HG02973 (cell line): ENCODE data around the gene YAP1.

Experiments used
- ATAC-seq: cut with Tn5 transposase; IDR thresholded peaks from one replicate; pipeline ENCODE4 v1.9.1; 2021; ENCODE audit warnings: moderate library complexity; ENCODE audit not compliant: unreplicated experiment

The YAP1 gene

DNA sequence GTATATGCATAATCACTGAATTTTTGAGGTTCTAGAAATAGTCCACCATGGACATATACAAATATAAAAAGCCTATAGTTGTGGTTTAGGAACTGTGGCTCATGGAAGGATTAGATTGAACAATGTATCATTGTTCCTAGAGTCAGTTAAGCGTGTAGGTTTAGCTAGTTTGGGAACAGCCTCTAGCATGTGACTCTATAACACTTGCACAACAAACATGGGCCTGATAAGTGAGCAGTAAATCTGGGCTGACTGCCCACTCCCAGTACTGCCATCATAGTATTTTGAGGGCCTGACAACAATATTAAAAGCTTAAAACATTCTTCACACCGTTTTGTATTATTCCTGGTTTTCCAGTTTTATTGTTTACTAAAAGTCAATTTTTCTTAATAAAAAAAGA is 47.0 kb downstream of the YAP1 start:
- no peak for ATAC-seq

DNA sequence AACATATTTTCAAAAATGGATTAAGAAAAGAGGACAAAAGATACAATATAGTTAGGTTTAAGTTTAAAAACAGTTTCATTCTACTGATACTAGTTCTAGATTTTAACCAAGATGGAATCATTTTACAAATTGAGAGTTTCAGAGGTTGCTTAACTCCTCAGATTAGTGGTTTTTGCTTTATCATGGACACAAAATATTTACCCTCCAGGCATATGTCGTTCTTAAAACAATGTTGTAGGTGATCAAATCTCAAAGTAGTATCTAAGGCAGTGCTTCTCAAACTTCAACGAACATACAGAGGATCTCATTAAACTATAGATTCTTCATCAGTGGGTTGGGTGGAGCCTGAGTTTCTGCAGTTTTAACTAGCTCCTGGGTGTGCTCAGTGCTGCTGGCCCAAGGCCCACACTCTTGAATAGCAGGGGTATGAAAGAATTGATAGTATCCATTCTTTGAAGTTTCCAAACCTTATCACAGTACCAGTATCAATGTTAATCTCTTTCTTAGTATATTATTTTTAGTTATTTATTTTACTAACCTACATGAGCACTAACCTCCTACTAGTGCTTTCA is 48.0 kb downstream of the YAP1 start:
- ATAC-seq = no peak

DNA sequence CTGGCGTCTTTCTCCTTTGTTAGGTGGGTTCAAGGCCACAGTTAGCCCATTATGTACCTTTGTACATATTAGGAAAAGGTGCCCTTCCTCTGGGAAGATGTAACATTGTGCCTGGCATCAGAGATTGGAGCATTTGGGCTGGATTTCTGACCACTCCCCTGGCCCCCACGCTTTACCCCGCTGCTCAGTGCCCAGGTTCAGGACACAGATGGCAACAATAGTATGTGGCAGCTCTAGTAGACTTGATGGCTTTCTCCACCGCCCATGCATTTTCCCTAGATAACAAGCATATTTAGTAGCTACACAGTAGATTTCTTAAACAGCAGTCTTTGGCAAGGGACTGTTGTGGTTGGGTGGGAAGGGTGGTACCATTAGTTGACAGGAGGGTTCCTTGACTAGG is 53.1 kb downstream of the YAP1 start:
- ATAC-seq = no peak

DNA sequence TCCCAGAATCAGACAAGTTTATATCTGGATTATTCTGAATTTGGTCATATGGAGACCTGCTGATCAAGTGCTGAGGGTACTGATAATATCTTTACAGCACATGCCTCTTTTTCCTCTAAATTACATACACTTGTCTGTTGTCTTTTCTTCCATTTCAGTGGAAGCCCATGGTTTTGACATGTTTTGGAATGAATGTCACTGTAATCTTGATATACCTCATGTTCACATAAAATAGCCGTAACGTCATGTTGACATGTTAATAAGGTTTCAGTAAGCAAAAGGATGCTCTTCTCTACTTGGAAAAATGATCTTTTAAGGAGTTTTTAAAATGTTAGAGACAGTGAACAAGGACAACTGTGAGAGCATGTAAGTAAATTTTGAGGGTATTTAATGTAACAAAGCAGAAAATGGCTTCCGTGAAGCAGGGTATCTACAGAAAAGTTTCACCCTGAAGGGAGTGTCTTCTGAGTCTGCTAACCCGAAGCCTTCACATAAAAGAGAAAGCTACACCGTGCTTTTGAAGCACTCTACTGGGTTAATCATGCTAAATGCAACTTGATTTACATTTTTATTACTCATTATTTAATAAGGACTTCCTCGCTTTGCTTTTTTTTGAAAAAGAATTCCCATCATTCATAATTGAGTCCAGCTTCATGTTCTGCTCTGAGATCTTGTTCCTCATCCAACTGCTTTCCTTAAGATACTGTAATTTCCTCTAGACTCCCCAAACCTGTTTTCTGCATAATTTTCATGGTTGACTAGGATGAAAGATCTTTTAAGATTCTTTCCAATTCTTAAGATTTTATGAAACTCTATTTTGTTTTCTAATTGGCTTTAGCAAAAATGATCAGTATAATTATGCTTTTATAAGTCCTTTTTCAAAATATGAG is 56.2 kb downstream of the YAP1 start:
- no peak for ATAC-seq

DNA sequence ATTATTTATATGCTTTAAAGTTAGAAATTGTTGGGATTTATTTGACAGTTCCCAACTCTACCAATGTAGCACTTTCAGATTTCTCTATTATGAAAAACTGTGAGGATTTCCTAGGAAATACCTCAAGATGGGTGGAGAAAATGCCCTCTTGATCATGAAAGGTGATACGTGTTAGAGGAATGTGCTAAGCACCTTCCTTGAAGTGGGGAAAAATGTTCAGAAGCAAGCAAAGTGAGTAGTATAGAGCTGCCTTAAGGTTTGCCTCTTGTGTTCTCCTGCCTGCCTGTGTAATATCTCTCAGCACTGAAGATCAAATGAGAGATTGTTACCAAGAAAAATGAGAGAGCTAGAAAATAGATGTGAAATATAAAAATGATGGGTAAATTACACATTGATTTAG is 58.2 kb downstream of the YAP1 start:
- no peak for ATAC-seq

DNA sequence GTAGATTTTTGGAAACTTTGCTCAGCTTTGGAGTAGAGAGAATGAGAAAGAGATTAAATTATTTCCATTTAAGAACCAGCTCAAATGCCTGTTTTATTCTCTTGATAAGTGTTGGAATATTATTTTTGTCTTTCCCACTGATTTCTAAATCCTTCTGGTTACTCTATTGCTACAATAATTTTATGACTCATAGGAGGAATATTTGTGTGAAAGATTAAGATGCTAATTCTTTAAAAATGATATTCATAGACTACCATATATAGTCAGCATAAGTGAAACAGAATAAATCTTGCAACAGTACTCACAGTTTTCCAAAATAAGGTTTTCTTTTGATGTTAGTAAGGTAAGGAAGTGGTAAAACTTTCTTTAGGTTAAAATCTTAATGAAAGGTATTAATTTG is 60.9 kb downstream of the YAP1 start:
- no peak for ATAC-seq

DNA sequence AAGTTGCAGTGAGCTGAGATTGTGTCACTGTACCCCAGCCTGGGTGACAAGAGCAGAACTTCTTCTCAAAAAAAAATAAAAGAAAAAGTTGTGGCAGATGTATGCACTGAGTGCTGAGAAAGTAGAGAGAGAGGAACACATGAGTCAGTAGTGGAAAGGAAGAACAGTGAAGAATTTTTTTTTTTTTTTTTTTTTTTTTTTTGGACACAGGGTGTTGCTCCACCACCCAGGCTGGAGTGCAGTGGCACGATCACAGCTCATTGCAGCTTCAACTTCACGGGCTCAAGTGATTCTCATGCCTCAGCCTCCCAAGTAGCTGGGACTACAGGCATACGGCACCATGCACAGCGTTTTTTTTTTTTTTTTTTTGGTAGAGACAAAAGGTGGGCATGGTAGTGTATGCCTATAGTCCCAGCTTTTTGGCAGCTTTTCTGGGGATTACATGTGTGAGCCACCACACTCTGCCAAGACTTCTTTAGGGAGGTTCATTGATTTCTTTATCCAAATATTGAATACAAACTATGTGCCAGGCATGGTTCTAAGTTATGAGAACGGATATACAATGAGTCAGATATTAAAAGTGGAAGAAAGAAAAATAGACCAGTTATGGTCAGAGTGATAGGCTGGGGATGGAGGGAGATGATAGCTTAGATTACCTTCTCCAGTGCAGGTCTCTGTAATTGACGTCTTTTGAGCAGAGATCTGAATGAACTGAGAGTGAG is 62.0 kb downstream of the YAP1 start:
- no peak for ATAC-seq

DNA sequence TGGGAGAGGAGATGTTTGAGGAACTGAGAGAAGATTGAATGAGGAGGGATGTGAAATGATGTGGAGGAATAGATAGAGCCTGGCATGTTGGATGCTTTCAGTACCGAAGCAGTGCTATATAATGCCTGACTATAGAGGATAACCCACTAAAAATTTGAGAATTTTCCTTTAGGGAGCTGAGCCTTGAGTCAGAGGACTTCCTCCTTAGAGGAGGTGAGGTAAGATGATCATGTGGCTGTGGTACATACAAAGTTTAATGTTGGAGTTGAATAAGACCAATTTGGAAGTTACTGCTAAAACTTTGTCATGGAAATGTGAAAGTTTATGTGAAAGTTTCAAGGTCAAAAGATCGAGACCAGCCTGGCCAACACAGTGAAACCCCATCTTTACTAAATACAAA is 66.9 kb downstream of the YAP1 start:
- no peak for ATAC-seq

DNA sequence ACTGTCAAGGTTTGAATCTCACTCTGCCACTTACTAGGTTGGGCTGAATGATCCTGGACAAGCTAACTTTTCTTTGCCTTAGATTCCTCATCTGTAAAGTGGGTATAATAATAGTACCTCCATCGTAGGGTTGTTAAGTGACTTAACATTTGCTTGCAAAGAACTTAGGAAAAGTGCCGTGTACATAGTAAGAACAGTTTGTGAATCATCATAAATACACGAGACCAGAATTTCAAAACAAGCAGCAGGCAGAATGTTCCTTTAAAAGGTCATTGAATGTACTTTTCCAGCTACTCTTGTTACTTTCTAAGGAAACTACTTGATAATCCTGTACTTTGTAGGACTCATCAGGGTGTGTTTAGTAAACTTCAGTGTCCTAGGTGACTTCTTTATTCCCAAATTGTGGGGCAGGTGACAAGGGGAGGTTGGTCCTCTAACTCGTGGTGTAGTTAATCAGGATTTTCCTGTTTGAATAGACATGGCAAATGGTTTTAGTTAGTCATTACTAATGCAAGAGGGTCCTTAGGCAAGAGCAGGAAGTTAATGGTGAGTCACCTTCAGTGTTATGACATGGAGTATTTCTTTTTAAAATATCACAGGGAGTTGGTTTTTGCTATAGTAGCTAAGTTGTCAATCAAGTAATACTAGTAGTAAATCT is 67.9 kb downstream of the YAP1 start:
- no peak for ATAC-seq

DNA sequence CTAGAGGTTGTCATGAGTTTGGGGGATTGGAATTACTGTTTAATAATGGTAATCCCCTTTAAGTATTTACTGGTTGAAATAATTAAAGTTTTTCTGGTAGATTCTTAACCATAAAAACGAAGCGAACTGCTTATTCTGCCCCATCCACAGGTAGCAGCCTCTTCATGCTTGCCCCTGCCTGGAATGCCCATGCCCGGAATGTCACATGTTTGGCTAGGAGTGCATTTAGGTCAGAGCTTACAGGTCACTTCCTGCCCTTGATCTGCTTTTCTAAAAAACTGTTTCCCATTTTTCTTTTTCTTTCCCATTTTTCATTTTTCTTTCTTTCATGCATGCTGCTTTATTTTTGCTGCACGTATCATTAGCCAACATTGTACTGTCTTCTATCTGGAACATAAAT is 69.1 kb downstream of the YAP1 start:
- no peak for ATAC-seq

DNA sequence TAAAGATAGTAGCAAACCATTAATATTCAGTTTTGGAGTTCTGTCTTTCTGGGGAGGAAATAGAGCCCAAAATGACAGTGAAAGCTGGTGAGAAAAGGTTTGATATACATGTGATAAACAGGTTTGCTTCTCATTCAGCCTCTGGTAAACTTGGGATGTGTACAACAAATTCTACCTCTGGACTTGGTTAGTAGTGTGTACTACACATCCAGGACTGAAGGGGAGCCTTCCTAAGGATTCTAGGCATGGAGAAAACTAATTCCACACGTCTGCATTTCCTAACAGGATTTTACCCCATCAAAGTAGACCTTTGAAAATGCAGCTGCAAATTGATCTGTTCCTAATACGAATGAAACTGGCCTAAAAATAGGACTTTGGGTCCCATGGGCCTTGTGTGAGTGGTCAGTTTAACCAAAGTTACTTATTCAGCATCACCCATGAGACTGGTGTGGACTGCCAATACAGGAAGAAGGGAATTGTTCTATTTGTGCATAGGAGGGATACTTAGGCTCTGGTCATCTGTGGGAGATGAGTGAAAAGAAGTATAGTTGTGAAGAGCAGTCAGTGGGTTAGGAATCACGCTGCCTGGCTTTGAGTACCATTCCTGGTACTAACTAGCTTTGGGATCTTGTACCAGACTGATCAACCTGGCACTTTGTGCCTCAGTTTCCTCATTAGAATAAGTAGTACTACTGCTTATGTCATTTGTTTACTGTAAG is 74.2 kb downstream of the YAP1 start:
- no peak for ATAC-seq

DNA sequence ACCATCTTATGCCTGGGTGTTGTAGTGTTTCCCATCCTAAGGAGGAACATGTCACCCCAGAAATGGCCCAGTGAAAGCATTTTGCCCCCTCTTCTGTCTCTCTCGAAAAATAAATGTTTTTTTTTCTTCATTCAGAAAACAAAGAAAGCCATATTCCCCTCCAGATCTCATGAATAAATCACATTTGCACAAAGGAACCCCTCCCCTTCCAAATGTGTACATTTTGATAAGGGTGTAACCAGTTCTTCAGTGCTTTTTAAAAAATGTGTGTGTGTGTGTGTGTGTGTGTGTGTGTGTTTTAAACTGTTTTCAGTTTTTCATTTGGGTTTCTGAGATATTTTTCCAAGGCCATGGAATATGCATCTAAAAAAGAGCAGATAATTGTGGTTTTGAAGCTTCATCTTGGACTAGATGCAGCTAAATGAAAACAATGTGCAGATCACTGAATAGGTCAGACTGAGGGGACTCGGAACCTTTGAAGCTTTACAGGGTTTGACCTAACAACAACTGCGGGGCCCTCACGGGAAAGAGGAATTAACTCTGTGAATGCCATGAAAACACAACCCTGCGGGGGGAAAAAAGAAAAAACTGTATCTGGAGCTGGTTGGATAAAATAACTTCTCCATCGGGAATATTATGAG is 76.4 kb downstream of the YAP1 start:
- no peak for ATAC-seq

DNA sequence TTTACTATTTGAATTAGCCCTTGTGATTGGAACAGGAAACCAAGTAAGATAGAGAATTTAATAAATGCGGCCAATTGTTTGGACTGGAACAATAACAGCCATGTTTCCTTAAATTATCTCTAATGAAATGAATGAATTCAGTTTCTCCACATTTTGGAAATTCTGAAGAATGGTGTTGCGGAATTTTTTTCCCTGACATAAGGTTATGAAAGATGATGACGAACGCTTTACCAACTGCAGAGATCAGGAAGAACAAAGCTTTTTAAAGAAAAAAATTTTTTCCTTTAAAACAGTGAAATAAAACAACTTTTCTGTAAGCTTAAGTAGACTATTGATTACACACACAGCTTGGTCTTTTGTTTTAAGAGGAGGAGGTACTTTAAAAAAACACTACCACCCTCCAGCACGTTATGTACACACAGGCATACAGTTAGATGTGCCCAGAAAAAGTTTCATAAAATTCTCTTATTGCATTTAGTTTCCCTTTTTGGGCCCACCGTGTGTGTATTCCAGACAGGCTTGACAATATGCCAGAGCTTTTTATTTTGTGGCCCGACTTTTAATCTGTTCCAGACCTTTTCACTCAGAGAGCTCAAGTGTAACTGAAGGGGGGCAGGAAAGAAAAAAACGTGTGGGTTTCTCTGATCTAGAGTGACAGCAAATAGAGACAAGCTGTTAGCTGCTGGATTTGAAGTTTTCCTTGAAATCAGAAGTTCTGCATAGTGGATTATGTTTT is 77.3 kb downstream of the YAP1 start:
- no peak for ATAC-seq

DNA sequence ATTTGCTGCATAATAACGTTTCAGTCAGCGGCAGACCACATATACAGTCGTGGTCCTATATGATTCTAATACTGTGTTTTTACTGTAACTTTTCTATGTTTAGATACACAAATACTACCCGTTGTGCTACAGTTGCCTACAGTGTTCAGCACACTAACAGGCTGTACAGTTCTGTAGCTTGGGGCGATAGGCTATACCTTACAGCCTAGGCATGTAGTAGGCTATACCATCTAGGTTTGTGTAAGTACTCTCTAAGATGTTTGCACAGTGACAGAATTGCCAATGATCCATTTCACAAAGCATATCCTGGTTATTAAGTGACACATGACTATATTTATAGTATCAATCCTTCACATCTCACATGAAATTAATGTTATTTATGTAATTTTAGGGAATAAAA is 78.2 kb downstream of the YAP1 start:
- ATAC-seq = no peak

DNA sequence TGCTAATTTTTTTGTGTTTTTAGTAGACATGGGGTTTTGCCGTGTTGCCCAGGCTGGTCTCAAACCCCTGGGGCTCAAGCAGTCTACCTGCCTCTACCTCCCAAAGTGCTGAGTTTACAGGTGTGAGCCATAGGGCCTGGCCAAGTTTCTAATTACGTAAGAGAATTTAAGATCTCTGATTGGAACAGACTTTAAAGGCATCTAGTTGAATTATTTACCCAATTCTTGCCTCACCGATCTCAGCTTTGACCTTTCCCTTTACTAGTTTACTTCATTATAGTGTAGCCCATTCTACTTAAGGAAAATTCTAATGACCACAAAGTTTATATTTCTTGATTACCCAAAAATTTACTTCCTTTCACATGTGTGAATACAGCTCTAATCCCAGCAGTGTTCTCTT is 81.6 kb downstream of the YAP1 start:
- no peak for ATAC-seq

DNA sequence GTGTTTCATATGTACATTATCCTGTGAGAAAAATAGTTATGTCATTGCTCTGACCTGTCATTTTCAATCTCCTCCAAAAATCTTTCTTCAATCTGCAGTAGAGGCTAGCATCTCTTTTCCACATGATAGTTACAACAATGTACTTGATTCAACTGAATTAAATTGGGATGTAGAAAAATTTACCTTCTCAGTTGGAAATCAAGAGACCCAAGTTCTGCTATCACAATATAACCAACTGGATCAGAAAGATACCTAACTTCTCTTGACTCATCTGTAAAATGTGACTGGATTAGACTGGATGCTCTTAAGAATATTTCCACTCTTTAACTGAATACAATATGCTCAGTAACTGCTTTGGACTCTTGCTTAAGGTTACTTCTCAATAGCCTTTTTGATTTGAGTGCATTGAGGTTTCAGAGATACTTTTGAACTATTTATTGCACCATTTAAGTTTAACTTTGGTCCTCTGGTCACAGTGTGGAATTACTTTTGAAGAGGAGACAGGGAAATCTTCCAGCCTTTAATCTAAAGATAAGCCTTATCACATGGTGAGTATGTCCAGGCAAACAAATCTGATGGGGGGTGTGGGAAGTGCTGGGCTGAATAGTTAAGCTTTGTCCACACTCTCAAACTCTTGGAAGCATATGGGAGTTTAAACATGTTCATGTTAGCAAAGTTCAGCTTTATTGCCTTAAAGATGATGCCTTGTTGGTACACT is 82.3 kb downstream of the YAP1 start:
- ATAC-seq = no peak

DNA sequence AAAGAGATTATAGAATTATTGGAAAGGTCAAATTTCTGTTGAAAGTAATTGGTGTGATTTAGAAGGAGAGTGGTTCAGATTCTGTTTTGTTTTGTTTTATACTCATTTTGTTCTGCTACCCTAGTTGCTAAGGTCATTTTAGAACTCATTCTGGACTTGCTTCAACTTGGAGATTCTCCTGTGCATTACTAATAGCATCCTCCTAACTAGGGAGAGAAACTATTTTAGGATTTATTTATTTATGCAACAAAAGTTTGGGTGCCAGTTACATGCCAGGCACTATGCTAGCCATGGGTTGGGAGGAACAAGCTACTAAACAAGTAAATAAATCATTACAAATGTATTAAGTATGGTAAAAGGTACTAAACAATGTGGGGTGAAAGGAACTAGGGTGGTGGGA is 84.0 kb downstream of the YAP1 start:
- no peak for ATAC-seq

DNA sequence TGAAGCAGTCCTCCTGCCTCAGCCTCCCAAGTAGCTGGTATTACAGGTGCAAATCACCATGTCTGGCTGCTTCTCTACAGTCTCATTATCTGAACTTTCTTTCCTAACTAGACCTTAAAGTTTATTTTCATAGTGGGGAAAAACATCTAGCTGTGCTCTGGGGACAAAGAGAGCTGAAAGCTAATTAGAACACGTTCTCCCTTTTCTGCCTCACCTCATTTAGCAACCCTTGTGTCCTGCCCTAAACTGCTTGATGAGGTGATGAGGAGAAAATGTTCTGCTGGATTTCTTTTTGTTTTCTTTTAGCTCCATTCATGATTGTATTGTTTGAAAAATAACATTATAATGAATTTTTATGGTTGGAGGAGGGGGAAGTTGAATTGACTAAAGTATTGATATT is 84.7 kb downstream of the YAP1 start:
- ATAC-seq = no peak

DNA sequence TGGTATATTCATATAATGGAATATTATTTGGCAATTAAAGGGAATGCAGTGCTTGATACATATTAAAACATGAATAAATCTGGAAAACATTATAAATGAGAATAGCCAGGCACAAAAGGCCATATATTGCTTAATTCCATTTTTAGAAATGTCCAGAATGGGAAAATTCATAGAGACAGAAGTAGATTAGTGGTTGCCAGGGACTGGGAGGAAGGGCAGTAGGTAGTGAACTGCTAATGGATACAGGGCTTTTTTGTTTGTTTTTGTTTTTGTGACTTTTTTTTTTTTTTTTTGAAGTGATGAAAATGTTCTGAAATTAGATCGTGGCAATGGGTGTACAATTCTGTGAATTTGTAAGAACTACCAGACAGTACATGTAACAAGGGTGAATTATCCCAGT is 86.1 kb downstream of the YAP1 start:
- no peak for ATAC-seq
